DOHH2 (cell line): ENCODE measurements around the gene LRIT1.

Experiments
- H3F3A ChIP-seq: fragments of 200-600 bp; sonication (generic), shearing (Covaris generic); 2 replicates; pipeline ENCODE4 v1.6.0; 2016; ENCODE audit warnings: antibody characterized with exemption, mild to moderate bottlenecking; ENCODE audit not compliant: control insufficient read depth, insufficient read depth
- H3K27ac ChIP-seq: fragments of 200-600 bp; sonication (generic); 2 replicates; pipeline ENCODE4 v1.5.1; 2014; ENCODE audit warnings: low read depth, mild to moderate bottlenecking, low read length, moderate library complexity
- H3K27me3 ChIP-seq: fragments of 200-600 bp; sonication (generic); 2 replicates; pipeline ENCODE4 v1.6.1; 2014; ENCODE audit warnings: mild to moderate bottlenecking, low read length, mixed read lengths; ENCODE audit not compliant: control insufficient read depth
- H3K36me3 ChIP-seq: fragments of 200-600 bp; sonication (generic); 2 replicates; pipeline ENCODE4 v1.6.1; 2014; ENCODE audit warnings: mild to moderate bottlenecking, low read length, moderate library complexity, mixed read lengths; ENCODE audit not compliant: control insufficient read depth
- H3K4me1 ChIP-seq: fragments of 200-600 bp; sonication (generic); 2 replicates; pipeline ENCODE4 v1.6.1; 2014; ENCODE audit warnings: mild to moderate bottlenecking, low read length, mixed read lengths; ENCODE audit not compliant: control insufficient read depth
- H3K4me2 ChIP-seq: fragments of 200-600 bp; sonication (generic); 2 replicates; pipeline ENCODE4 v1.6.0; 2014; ENCODE audit warnings: mild to moderate bottlenecking, low read length, moderate library complexity
- H3K4me3 ChIP-seq: fragments of 200-600 bp; sonication (generic); 2 replicates; pipeline ENCODE4 v1.5.1; 2014; ENCODE audit warnings: mild to moderate bottlenecking, low read length, mixed read lengths
- H3K79me2 ChIP-seq: fragments of 200-600 bp; sonication (generic); 2 replicates; pipeline ENCODE4 v1.6.1; 2014; ENCODE audit warnings: mild to moderate bottlenecking, low read length, mixed read lengths; ENCODE audit not compliant: control insufficient read depth
- H3K9me2 ChIP-seq: fragments of 200-600 bp; sonication (generic); replicated peaks from 2 replicates; pipeline ENCODE4 v1.6.1; 2014; ENCODE audit warnings: mild to moderate bottlenecking, low read length, mixed read lengths; ENCODE audit not compliant: control insufficient read depth
- H3K9me3 ChIP-seq: fragments of 200-600 bp; sonication (generic); 2 replicates; pipeline ENCODE4 v1.6.1; 2014; ENCODE audit warnings: antibody characterized with exemption, low read length, mixed read lengths; ENCODE audit not compliant: control insufficient read depth, insufficient read depth
- H4K20me1 ChIP-seq: fragments of 200-600 bp; sonication (generic); 2 replicates; pipeline ENCODE4 v1.6.0; 2014; ENCODE audit warnings: low read depth, mild to moderate bottlenecking, antibody characterized with exemption, low read length, moderate library complexity; ENCODE audit not compliant: control insufficient read depth, insufficient read depth
- CTCF ChIP-seq: fragments of 200-600 bp; sonication (generic); IDR thresholded peaks from one replicate; pipeline ENCODE4 v1.5.1; 2014; ENCODE audit warnings: antibody characterized with exemption, mild to moderate bottlenecking, low read depth, low read length; ENCODE audit not compliant: poor library complexity, severe bottlenecking
- EZH2phosphoT487 ChIP-seq: fragments of 200-600 bp; sonication (generic); IDR thresholded peaks from 2 replicates; pipeline ENCODE4 v1.6.1; 2017; ENCODE audit warnings: borderline replicate concordance, mild to moderate bottlenecking, antibody characterized with exemption, low read length, moderate library complexity, mixed read lengths

LRIT1 gene

DNA sequence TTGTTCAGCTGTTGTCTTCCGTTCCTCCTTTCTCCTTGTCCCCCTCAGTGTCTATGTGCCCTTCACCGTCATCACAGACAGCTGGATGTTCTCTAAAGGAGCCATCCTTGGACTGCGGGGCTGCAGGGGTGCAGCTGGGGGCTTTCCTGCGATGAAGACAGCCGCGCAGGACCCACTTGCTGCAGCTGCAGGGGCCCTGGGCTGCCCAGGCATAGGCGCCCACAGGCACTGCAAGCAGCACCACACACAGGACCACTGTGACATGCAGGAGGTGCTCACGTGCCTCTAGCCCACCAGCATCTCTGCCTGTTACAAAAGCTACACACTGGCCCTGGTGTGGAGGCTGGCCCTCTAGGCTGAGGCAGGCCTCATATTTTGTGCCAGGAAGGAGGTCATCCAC lies 19.4 kb downstream of the LRIT1 start:
- no peaks in the 10 kb centered on the region for H4K20me1 ChIP-seq
- H3K79me2 ChIP-seq: no peaks in the 10 kb centered on the region
- no peaks in the 10 kb centered on the region for H3K9me3 ChIP-seq
- TF ChIP-seq CTCF: no peak
- TF ChIP-seq EZH2phosphoT487: no peak
- H3K27ac ChIP-seq: no peak overlapping the region
- no peaks in the 10 kb centered on the region for H3K4me1 ChIP-seq
- H3K27me3 ChIP-seq: peaks cover 5% of the 10 kb centered on the region; the same call in 1 of the 2 replicates
- H3K9me2 ChIP-seq: no peaks in the 10 kb centered on the region
- no peak overlapping the region for H3K4me3 ChIP-seq
- H3K4me2 ChIP-seq: no peak overlapping the region
- H3F3A ChIP-seq: no peaks in the 10 kb centered on the region
- H3K36me3 ChIP-seq: no peaks in the 10 kb centered on the region

DNA sequence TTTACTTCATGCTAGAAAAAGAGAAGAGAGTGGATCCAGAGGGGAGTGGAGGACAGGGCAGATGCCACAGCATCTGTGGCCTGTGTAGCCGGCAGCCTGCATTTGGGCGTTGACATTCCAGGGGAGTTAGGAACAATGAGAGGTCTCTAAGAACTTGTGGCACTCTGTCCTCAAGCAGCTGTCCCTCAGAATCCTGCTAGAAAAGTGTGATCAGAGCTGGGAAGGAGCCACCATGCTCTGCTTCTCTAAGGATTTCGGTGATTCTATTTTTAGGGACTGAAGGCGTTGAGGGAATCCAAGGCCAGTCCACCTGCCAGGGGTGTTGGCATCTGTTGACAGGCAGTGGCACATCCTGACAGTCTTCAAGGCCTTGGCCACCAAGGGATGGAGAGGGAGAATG lies 23.6 kb downstream of the LRIT1 start:
- H3K27ac ChIP-seq: no peak overlapping the region
- H3K27me3 ChIP-seq: peaks cover 3% of the 10 kb centered on the region; the same call in 1 of the 2 replicates
- no peak overlapping the region for H3K4me3 ChIP-seq
- H3K9me3 ChIP-seq: no peaks in the 10 kb centered on the region
- TF ChIP-seq EZH2phosphoT487 (no peak), CTCF (no peak)
- no peak overlapping the region for H3K4me2 ChIP-seq
- H3K79me2 ChIP-seq: no peaks in the 10 kb centered on the region
- no peaks in the 10 kb centered on the region for H4K20me1 ChIP-seq
- H3F3A ChIP-seq: no peaks in the 10 kb centered on the region
- no peaks in the 10 kb centered on the region for H3K9me2 ChIP-seq
- H3K4me1 ChIP-seq: no peaks in the 10 kb centered on the region
- H3K36me3 ChIP-seq: no peaks in the 10 kb centered on the region

DNA sequence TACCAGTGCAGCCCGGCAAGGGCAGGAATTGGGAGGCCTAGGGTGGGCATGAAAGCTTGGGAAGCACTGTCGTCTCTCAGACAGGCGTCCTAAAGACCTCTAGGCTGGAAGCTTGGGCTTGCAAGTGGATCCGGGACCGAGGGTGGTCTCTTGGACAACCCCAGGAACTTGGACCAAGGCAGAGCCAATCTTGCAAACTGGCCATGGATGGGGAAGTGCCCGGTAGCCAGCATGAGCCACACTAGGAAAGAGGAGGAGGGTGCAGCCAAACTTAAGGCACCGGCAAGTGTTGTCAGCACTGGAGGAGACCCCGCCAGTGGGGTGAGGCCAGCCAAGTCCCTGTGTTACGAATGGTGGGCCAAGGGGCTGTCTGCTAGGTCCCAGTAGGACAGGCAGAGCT lies 24.5 kb downstream of the LRIT1 start:
- no peaks in the 10 kb centered on the region for H3K79me2 ChIP-seq
- no peak overlapping the region for H3K27ac ChIP-seq
- no peaks in the 10 kb centered on the region for H3K9me2 ChIP-seq
- H3K36me3 ChIP-seq: no peaks in the 10 kb centered on the region
- H3K4me1 ChIP-seq: no peaks in the 10 kb centered on the region
- peaks cover 3% of the 10 kb centered on the region; the same call in 1 of the 2 replicates for H3K27me3 ChIP-seq
- H3K4me2 ChIP-seq: no peak overlapping the region
- H4K20me1 ChIP-seq: no peaks in the 10 kb centered on the region
- H3F3A ChIP-seq: no peaks in the 10 kb centered on the region
- no peak overlapping the region for H3K4me3 ChIP-seq
- no peaks in the 10 kb centered on the region for H3K9me3 ChIP-seq
- TF ChIP-seq CTCF: no peak
- TF ChIP-seq EZH2phosphoT487: no peak
